OCI-LY7 (cell line): ENCODE data around the gene TNFRSF1A. TPM values are rescaled to one million over a fixed set of nuclear protein-coding genes. Genes with fewer than 3 reads are reported as not detected.

Experiments
- BruUV-seq: library from RNA; stranded (reverse); fragments of 400-500 nt; replicated peaks from 2 replicates; lab custom pipeline; 2021; lab: Mats Ljungman, UMichigan
- CTCF ChIA-PET: fragments of 300-600 bp; sonication (Branson Sonifier 250); formaldehyde crosslinking; loops from one replicate; lab custom pipeline; 2022; ENCODE audit warnings: antibody characterized with exemption; ENCODE audit not compliant: unreplicated experiment; lab: Charles Lee
- POLR2A ChIA-PET: fragments of 300-600 bp; sonication (Branson Sonifier 250); formaldehyde crosslinking; loops from one replicate; lab custom pipeline; 2022; ENCODE audit warnings: antibody characterized with exemption; lab: Charles Lee
- DNase-seq: peaks from one replicate; pipeline ENCODE4 v3.0.0-alpha.2; 2015; ENCODE audit warnings: low spot score
- H2AFZ ChIP-seq: fragments of 200-600 bp; sonication (generic), shearing (Covaris generic); 2 replicates; pipeline ENCODE4 v1.6.1; 2014; ENCODE audit warnings: mild to moderate bottlenecking, antibody characterized with exemption, low read length, moderate library complexity
- H3K27ac ChIP-seq: fragments of 200-600 bp; sonication (generic); 2 replicates; pipeline ENCODE4 v1.5.1; 2014; ENCODE audit warnings: mixed run types, low read depth, mild to moderate bottlenecking, moderate library complexity, low read length, inconsistent platforms; ENCODE audit not compliant: poor library complexity, severe bottlenecking
- H3K36me3 ChIP-seq: fragments of 200-600 bp; sonication (generic); 2 replicates; pipeline ENCODE4 v1.6.1; 2014; ENCODE audit warnings: mild to moderate bottlenecking, antibody characterized with exemption, low read length, moderate library complexity, mixed read lengths; ENCODE audit not compliant: insufficient read depth
- H3K4me1 ChIP-seq: fragments of 200-600 bp; sonication (generic); 2 replicates; pipeline ENCODE4 v1.5.1; 2014; ENCODE audit warnings: mild to moderate bottlenecking, low read length; ENCODE audit not compliant: insufficient read depth, poor library complexity, severe bottlenecking
- H3K4me2 ChIP-seq: fragments of 200-600 bp; sonication (generic); 2 replicates; pipeline ENCODE4 v1.6.1; 2014; ENCODE audit warnings: mild to moderate bottlenecking, low read length
- H3K4me3 ChIP-seq: fragments of 200-600 bp; sonication (generic); 2 replicates; pipeline ENCODE4 v1.5.1; 2014; ENCODE audit warnings: mild to moderate bottlenecking, low read depth, low read length; ENCODE audit not compliant: poor library complexity, severe bottlenecking
- H3K79me2 ChIP-seq: fragments of 200-600 bp; sonication (generic); 2 replicates; pipeline ENCODE4 v1.6.1; 2016; ENCODE audit warnings: low read depth, mild to moderate bottlenecking, low read length, moderate library complexity, mixed read lengths; ENCODE audit not compliant: insufficient read depth
- H3K9me2 ChIP-seq: fragments of 200-600 bp; sonication (generic); 2 replicates; pipeline ENCODE4 v1.6.1; 2016; ENCODE audit warnings: mild to moderate bottlenecking, low read length, mixed read lengths; ENCODE audit not compliant: insufficient read depth
- H3K9me3 ChIP-seq: fragments of 200-600 bp; sonication (generic); 2 replicates; pipeline ENCODE4 v1.6.1; 2014; ENCODE audit warnings: mild to moderate bottlenecking, mixed run types, low read length, mixed read lengths
- H4K20me1 ChIP-seq: fragments of 200-600 bp; sonication (generic); 2 replicates; pipeline ENCODE4 v1.6.1; 2014; ENCODE audit warnings: mild to moderate bottlenecking, antibody characterized with exemption, low read length, moderate library complexity, mixed read lengths; ENCODE audit not compliant: insufficient read depth
- EZH2phosphoT487 ChIP-seq: fragments of 200-600 bp; sonication (generic); IDR thresholded peaks from 2 replicates; pipeline ENCODE4 v1.6.1; 2018; ENCODE audit warnings: low read depth, borderline replicate concordance, mild to moderate bottlenecking, mixed run types, antibody characterized with exemption, low read length, moderate library complexity, mixed read lengths
- intact Hi-C: fragments of 100-400 bp; cut with micrococcal nuclease; formaldehyde crosslinking; loops from one replicate; pipeline ENCODE4 v1.10.0; 2022; ENCODE audit not compliant: unreplicated experiment
- total RNA-seq, 2 experiments: library from RNA; depleted of rRNA in 1 of 2; stranded (reverse); fragments of >200 nt in 1 of 2; shearing (Covaris generic) in 1 of 2; gene quantifications; 2 replicates each; pipeline ENCODE4 v1.2.3, GENCODE V29; 2014 to 2022
- TF ChIP-seq, protein P1 (sequence below): fragments of 200-600 bp; sonication (generic); conservative IDR thresholded peaks from 2 replicates; pipeline ENCODE4 v1.5.1; 2014; ENCODE audit warnings: mild to moderate bottlenecking, antibody characterized with exemption, low read length, moderate library complexity, mixed read lengths

Gene TNFRSF1A
- total RNA-seq, 2 experiments from 2014 or later = 37.3 to 50.9 TPM

DNA sequence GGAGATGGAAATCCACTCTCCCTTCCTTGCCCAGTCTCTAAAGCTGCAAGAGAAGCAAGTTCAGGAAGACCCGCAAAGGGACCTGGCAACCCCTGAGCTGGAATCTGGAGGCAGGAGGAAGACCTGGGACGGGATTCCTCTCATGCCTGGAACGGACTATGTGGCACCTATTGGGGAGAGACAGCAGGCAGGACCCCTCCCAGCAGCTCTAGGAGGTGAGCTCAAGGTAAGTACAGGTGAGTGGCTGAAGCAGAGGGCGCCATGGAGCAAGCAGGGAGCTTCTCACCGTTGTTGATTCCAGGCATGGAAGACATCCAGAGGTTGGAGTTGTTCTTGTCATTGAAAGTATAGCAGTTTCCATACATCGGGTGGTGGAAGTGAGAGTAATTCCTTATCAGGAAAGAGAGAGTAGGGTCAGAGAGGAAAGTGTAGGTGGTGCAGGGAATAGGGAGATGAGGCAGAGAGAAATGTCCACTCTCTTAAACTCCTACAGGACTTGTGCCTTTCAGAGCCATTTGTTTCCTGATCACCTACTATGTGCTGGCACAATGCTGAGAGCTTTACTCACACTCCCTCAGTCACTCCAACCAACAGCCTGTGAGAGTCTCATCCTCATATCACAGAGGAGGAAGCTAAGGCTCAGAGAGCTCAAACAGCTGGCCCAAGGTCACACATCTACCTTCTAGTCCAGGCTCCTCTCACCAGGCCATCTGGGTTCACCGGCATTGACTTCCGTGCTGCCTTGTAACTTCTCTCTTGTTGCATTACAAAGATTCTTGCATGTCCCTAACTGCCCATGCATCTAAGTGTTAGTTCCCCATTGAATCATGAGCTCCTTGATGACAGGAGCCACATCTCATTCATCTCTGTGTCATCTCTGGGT is 13.9 kb upstream of the TNFRSF1A start:
- DNase-seq = peak; percentile 81
- no peaks in the 10 kb centered on the region for H4K20me1 ChIP-seq
- no peaks in the 10 kb centered on the region for H3K9me3 ChIP-seq
- H3K4me1 ChIP-seq = peaks cover 65% of the 10 kb centered on the region
- CTCF ChIA-PET = interaction anchor here (0.6 to 1.9 kb wide), 7 partner anchors 10 to 115 kb away, joined by 3 to 18 read pairs (median 5); no protein-coding TSS in a partner anchor
- peak overlapping the region; percentile 3; the same call in 1 of the 2 replicates for H2AFZ ChIP-seq
- no peaks in the 10 kb centered on the region for H3K79me2 ChIP-seq
- H3K4me3 ChIP-seq = no peak overlapping the region
- peak overlapping the region; percentile 41 for H3K27ac ChIP-seq
- POLR2A ChIA-PET = interaction anchor here (0.6 to 8.3 kb wide), 11 partner anchors 9 to 675 kb away, joined by 3 to 55 read pairs (median 5); partner anchors contain the start of genes SCNN1A and TNFRSF1A
- peak overlapping the region; percentile 24 for H3K4me2 ChIP-seq
- no peaks in the 10 kb centered on the region for H3K36me3 ChIP-seq
- no TSS peak for BruUV-seq
- intact Hi-C loops = loop anchor here (2.0 kb wide), 1 partner anchor 145 kb away; no protein-coding TSS in a partner anchor
- TF ChIP-seq EZH2phosphoT487 = no peak
- TF ChIP-seq, protein P1, sequence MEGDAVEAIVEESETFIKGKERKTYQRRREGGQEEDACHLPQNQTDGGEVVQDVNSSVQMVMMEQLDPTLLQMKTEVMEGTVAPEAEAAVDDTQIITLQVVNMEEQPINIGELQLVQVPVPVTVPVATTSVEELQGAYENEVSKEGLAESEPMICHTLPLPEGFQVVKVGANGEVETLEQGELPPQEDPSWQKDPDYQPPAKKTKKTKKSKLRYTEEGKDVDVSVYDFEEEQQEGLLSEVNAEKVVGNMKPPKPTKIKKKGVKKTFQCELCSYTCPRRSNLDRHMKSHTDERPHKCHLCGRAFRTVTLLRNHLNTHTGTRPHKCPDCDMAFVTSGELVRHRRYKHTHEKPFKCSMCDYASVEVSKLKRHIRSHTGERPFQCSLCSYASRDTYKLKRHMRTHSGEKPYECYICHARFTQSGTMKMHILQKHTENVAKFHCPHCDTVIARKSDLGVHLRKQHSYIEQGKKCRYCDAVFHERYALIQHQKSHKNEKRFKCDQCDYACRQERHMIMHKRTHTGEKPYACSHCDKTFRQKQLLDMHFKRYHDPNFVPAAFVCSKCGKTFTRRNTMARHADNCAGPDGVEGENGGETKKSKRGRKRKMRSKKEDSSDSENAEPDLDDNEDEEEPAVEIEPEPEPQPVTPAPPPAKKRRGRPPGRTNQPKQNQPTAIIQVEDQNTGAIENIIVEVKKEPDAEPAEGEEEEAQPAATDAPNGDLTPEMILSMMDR = peak; percentile 53
- no peaks in the 10 kb centered on the region for H3K9me2 ChIP-seq

- no TSS peak for BruUV-seq
- no peak for DNase-seq
- POLR2A ChIA-PET = interaction anchor here (1.4 to 3.3 kb wide), 4 partner anchors 8 to 181 kb away, joined by 3 to 19 read pairs (median 8); no protein-coding TSS in a partner anchor
- no peaks in the 10 kb centered on the region for H3K9me3 ChIP-seq
- H2AFZ ChIP-seq = no peak overlapping the region
- H3K27ac ChIP-seq = no peak overlapping the region
- no peak overlapping the region for H3K4me3 ChIP-seq
- no peaks in the 10 kb centered on the region for H3K79me2 ChIP-seq
- intact Hi-C loops = no loop called here
- no peaks in the 10 kb centered on the region for H3K36me3 ChIP-seq
- CTCF ChIA-PET = interaction anchor here (1.3 to 1.9 kb wide), 2 partner anchors 14 to 15 kb away, joined by 5 to 6 read pairs; no protein-coding TSS in a partner anchor
- H4K20me1 ChIP-seq = no peaks in the 10 kb centered on the region
- no peak overlapping the region for H3K4me2 ChIP-seq
- H3K4me1 ChIP-seq = peaks cover 55% of the 10 kb centered on the region
- no peak for TF ChIP-seq EZH2phosphoT487
- TF ChIP-seq, protein P1 = no peak
- H3K9me2 ChIP-seq = no peaks in the 10 kb centered on the region
These were observed 12.9 kb upstream of the TNFRSF1A start for GRCh38 chr12:6354495-6355393.
